ENCODE measurements around the gene PI4KB.

DNA sequence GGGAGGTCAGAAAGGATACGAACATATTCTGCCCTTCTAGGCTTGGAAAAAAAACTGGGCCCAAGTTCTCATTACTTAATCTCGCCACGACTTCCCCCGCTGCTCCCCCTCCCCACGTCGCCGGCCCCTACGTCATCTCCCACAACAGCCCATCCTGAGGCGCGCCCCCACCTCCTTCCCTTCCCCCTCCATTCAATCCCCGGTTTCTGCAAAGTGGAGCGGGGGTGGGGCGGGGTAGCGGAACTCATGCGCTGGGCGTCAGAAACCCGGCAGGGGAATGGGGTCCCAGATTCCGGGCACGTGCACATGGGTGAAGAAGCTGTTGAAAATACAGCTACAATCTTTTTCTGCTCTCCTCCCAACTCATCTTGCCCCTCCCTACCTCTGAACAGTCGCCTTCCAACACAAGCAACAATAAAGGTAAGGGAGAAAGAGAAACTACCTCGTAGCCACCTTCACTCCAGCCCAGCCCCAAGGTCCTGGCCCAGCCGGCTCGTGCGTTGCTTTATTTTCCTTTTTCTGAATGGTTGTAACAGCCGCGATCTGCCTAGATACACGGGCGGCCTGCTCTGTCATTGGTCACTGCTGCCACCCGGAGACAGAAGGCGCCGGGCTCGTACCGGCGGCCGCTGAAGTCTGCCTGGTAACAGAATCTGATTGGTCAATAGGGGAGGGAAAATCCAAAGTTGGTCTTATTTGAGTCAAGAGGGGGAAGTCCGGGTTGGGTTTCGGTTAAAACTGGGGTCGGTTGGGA, 19.7 kb upstream of the PI4KB start, which contains the start of gene RFX5:
- TF ChIP-seq, protein P1, sequence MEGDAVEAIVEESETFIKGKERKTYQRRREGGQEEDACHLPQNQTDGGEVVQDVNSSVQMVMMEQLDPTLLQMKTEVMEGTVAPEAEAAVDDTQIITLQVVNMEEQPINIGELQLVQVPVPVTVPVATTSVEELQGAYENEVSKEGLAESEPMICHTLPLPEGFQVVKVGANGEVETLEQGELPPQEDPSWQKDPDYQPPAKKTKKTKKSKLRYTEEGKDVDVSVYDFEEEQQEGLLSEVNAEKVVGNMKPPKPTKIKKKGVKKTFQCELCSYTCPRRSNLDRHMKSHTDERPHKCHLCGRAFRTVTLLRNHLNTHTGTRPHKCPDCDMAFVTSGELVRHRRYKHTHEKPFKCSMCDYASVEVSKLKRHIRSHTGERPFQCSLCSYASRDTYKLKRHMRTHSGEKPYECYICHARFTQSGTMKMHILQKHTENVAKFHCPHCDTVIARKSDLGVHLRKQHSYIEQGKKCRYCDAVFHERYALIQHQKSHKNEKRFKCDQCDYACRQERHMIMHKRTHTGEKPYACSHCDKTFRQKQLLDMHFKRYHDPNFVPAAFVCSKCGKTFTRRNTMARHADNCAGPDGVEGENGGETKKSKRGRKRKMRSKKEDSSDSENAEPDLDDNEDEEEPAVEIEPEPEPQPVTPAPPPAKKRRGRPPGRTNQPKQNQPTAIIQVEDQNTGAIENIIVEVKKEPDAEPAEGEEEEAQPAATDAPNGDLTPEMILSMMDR (optimal IDR thresholded peaks at IDR 0.05 in 1 of 3, IDR thresholded peaks at IDR 0.05 in 1 of 3, conservative IDR thresholded peaks at IDR 0.05 in 1 of 3; ENCODE audit: extremely low read depth in 1 of 3, insufficient read depth in 2 of 3, low read length in 3 of 3) = no peak
- no peak for TF ChIP-seq EZH2 (IDR thresholded peaks at IDR 0.05; ENCODE audit: low read length)

Measured in keratinocyte (primary cell).